Measurements from ENCODE around the gene PIGS.
"Not testable (repeated sequence)": the region's sequence is repeated elsewhere in the genome, so short reads cannot be mapped to it uniquely, and the experiment has no call there.

PIGS gene

DNA sequence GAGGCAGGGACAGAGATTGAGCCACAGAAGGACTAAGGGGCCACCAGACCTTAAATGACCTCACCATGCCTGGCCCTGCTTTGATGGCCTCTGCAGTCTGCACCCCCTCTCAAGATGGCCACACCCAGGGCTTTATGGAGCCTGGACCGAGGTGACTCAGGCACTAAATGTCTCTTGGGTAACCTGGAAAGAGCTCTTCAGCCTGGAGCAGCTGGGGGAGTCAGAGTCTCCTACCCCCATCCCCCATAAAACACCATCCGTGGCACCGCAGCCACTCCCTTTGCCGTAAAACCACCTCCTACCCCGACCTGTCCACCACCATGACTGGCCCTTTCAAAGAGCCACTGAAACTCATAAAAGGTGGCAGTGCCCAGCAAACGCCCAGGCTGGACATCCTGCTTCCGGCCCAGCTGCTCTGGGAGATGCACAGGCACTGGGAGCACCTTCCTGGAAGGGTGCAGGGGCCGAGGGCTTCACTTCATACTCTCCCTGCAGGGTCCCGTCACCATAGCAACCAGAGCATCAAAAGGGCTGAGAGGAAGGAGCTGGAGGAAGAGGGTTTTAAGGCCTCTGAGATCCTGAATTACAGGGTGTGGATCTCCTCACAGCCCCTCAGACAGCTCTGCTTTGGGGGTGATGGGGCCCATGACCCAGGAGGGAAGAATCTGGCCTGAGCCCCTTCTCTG, 42.9 kb downstream of the PIGS start:
- DNase-seq = no peak

DNA sequence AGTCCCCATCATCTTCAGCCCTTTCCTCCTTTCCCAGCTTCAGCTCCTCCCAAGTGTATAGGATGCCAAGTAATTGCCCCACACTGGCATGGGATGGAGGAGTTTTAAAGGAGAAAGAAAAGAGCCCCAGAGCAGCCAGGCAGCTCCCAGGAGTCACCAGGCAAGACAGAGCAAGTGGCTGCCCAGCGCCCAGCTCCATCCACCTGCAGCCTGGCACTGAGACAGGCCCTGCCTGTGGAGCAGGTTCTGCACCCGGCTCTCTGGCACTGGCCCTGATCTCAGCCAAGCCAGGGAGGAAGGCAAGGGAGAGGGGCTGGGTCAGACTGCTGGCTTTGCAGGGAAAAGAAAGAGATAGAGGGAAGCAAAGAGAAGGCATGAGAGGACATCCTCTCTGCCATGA, 43.5 kb downstream of the PIGS start:
- DNase-seq = no peak

DNA sequence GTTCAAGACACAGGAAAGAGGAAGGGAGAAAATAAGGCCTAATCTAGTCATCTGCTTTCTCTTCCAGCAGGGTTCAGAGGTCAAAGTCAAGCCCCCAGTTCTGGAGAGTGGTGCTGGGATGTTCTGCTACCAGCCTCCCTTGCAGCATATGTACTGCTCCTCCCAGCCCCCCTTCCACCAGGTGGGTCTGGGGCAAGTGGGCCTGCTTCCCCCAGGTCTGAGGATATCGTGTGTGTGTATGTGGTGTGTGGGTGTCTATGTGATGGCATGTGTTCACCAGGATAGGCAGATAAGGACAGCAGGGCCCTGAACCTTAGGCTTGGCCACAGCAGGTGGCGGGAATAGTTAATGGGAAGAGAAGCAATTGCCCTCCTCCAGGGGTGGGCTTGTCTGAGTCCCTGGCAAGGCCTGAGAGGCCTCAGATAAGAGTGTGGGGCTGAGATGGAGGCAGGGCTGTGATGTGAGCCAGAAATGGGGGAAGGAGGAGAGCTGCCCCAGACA, 44.1 kb downstream of the PIGS start:
- DNase-seq = no peak

DNA sequence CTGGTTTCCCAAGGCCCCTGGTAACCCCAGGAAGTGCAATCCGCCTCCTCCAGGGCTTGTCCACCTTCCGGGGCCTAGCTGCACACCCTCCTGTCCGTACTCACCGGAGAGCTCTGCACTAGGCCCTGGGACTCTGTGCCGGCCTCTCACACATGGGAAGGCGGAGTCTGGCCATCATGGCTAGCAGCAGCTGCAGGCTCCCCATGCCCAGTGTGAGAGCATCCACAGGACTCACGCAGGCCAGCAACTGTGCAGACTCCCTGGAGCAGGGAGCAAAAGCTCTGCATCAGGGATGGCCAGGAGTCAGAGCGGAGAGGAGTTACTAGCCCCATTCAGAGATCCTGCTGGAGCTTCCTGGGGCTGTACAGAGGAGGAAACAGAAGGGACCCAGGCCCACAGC, 44.9 kb downstream of the PIGS start:
- DNase-seq = no peak

DNA sequence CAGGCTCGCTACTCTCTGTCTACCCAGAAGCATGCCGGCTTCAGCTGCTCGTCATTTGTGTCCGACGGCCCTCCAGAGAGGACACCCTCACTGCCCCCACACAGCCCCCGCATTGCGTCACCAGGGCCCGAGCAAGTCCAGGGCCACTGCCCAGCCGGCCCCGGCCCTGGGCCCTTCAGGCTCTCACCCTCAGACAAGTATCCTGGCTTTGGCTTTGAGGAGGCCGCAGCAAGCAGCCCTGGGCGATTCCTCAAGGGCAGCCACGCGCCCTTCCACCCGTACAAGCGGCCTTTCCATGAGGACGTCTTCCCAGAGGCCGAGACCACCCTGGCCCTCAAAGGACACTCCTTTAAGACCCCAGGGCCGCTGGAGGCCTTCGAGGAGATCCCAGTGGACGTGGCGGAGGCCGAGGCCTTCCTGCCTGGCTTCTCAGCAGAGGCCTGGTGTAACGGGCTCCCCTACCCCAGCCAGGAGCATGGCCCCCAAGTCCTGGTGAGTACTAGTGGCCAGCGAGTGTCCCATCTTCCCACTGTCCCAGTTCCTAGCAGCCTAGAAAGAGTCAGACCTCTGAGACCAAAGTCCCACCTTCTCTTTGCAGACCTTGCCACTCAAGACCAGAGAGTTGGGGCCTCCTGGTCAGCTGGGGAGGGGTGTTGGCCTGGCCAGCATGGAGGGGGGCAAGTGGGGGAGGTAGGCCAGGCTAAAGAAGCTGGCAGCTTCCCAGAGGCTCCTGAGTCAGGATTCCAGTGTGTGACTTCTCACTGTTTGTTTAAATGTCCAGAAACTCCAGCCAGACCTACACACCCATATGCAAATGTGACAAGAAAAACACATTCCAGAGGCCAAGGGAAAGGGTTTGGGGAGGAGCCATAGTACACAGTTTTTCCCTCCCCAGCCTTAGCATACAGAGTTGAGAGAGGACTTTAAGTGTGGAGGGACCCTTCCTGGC, 46.6 kb downstream of the PIGS start:
- DNase-seq = no peak

DNA sequence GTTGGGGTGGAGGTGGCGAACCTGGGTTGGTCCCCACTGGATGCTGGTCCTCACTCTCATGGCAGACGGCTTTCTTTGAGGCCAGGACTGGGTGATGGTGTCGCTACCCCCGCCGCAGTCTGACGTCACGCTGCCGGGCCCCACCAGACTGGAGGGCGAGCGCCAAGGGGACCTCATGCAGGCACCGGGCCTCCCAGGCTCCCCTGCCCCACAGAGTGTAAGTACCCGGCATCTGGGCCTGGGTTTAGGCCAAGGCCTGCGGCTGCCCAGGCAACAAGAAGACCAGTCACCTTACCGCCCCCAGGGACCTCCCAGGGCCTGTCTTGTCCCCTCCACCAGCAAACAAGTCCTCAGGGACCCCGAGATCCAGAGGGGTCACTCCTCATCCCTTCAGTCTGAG, 47.4 kb downstream of the PIGS start:
- no peak for DNase-seq

DNA sequence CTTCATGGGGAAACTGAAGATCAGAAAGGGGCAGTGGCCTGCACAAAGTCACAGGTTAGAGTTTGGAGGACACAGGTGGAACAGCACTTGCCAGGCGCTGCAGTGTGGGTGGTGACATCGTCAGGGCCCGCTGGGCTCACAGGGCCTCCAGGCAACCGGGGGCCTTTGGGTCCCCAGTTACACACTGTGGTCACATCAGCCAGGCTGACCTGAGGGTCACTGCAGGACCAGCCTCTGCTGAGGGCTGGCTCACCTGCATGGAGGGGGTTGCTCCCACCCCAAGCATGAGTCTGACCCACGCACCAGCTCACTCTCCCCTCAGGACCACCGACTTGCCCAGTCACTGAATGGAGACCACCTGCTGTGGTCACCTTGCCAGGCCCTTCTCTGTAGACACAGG, 48.1 kb downstream of the PIGS start:
- DNase-seq = no peak

DNA sequence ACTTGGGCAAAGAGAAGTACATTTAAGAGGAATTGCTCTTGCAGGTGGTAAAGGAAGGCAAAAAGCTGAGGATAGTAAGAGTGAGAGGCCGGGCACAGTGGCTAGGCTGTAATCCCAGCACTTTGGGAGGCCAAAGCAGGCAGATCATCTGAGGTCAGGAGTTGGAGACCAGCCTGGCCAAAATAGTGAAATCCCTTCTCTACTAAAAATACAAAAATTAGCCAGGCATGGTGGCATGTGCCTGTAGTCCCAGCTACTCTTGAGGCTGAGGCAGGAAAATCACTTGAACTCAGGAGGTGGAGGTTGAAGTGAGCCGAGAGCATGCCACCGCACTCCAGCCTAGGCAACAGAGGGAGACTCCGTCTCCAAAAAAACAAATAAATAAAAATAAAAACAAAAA, 49.0 kb downstream of the PIGS start:
- DNase-seq = not testable (repeated sequence)

DNA sequence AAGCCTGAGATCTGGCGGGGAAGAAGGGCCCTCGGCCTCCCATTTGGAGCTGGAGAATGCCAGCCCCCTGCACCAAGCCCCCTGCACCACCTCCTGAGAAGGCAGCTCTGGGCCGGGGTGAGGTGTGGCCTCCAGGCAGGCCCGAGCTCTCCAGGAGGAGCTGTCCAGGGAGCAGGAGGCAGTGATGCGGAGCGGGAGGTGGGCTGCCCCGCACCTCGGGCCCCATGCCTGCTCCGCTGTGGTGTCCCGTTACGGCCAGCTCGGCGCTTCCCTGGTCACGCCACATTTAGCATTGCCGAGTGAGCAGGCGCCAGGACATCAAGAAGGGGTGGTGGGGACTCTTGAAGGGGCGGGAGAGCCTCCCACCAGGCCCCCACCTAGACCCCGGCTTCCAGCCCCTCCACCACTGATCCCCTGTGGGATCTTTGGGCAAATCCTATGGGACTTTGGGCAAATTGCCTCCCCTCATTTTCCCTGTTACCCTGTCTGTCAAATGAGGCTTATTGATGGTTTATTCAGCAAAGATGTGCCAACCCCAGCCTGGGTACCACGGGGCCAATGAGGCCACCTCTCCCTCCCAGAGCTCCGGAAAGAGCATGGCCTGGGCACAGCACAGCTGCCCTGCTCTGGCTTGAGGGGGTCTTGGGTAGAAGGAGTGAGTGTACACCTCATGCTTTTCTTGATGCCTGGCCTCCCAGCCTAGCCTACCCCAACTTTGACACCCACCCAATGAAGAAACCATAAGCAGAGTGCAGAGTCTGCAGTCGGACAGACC, 49.8 kb downstream of the PIGS start:
- no peak for DNase-seq

DNA sequence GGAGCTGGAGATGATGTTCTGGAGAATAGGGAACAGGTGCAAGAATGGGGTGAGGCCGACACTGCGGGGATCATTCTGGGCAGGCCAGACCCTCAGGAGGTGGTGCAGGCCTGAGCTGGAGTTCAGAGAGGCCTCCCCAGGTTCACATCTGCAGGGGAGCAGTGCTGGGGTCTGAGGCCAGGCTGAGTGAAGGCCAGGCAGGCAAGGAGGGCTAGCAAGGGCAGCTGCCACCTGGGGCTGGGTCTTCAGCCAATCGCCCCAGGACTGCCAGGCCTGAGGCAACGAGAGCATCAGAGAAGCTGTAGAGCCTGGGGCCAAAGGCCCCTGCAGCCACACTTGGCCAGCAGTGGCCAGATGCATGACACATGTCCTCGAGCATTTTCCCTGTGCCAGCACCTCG, 50.6 kb downstream of the PIGS start:
- no peak for DNase-seq

DNA sequence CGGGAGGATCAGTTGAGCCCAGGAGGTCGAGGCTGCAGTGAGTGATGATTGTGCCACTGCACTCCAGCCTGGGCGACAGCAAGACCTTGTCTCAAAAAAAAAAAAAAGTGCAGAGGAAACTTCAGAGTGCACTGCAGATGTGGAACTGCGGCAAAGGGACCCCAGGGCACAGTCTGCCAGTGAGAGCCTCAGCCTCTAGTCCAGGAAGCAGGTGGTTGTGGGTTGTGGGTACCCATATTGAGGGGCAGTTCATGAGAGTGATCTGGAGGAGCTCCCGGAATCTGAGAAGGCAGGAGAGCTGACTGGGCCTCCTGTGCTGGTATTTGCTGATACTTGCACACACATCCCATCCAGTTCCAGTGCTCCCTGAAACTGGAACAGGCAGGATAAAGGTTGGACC, 52.1 kb downstream of the PIGS start:
- no peak for DNase-seq

DNA sequence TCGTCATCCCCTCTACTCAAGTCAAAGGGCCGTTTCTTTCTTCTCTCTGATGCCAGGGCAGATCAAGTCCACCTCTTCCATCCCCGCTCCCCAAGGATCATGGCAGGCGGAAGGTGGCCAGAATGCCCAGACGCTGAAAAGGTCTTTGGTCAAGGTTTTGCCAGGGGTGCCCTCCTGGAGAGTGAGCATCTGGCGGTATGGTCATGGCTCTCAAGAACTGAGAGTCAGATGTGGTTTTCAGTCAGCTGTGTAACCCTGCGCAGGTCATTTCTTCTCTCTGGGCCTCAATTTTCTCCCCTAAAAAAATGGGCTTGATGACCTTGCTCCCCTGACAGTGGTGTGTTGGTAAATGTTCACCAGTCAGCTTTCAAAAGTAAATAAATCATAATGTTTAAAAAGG, 52.7 kb downstream of the PIGS start:
- DNase-seq = no peak

DNA sequence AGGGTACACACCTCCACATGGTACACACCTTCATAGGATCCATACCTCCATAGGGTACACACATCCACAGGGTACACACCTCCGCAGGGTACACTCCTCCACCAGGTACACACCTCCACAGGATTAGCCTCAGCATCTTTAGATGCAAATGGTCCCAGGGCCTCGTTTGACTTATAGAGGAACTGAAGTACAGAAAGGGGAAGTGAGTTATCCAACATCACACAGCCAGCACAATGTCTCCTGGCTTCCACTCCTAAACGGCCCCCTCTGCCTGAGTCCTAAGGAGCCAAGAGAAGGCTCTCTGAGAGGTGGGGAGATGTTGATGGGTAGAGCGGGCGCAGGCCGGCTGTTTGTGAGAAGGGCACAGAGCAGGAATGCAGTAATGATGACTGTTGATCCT, 53.2 kb downstream of the PIGS start:
- DNase-seq = no peak

DNA sequence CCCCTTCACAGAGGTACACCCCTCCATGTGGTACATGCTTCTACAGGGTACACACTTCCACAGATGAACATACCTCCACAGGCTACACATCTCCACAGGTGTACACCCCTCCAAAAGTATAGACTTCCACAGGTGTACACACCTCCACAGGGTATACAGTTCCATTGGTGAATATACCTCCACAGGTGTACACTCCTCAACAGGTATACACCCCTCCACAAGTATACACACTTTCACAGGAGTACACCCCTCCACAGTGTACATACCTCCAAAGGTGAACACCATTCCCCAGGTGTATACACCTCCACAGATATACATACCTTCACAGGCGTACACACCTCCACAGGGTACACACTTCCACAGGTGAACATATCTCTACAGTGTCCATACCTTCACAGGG, 55.8 kb downstream of the PIGS start:
- no peak for DNase-seq

DNA sequence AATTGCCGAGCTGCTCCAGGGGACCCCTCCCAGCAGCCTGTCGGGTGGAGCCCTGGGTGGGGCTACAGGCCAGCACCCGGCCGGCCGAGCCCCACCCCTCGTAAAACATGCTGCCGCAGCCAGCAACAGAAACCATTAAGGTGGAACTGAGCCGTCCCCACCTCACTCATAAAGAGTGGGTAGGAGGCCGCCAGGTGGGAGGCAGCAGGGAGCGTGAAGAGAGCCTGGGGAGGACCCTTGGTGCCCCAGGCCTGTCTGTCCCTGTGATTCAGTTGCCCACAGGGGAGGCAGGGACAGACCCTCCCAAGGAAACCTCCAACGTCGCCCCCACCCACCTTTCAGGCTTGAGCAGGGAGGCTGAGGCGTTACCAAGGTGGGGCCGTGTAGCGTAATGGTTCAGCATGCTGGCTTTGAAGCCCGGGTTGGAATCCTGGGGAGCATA, 56.7 kb downstream of the PIGS start:
- DNase-seq = no peak

DNA sequence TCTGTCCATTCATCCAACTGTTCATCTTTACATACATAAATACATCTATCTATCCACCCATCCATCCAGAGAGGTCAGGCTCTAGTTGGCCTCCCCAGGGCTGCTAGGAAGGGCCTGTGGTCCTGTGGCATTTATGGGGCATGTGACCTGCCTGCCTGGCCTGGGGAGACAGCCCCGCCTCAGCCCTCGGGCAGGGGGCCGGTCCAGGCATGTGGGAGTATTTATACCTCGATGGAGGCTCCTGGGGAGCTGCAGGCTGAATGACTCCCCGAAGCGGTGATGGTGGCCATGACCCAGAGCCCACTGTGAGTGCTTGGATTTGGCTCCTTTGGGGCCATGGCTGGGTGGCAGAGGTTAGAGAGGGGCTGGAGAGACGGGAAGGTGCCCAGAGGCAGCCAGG, 57.8 kb downstream of the PIGS start:
- DNase-seq = no peak

DNA sequence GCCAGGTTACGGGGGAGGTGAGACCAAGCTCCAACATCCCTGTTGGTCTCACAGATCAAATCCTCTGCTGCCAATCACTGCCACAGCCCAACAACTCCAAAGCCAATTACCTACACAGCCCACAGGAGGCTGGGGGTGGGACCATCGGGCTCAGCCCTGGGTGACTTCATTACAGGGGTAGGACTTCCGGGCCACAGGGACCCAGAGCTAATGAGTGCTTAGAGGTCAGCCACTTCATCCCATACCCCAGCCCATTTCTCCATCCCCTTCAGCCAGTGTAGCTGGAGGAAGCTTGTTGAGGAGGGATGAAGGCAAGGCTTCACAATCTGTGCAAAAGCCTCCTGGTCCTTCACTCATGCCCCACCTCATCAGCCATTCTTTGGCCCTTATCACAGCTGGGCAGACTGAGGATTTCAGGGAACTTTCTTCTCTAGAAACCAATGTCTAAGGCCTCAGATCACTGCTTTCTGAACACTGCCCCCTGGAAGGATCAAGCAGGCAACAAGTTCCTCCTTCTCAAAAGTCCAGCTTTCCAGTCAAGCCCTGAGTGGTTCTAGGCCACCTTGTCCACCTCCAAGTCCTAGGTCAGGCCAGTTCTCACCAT, 59.4 kb downstream of the PIGS start:
- DNase-seq = no peak

DNA sequence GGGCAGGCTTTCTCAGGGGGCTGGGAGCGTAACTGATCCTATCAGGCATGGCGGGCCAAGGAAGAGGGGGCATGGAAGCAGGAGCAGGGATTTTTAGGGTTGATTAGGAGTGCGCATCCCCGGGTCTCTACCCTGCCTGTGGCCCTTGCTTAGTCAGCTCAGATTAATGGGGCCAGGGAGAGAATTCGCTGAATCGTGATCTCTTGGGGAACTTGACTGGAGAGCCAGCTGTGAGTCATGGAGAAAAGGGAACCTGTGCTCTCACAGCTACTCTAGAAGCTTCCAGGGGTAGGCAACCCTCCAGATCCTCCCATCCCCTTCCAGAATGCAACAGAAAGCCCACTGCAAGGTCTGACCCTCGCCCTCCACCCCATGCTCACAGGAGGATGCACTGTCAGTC, 61.5 kb downstream of the PIGS start:
- DNase-seq = no peak

DNA sequence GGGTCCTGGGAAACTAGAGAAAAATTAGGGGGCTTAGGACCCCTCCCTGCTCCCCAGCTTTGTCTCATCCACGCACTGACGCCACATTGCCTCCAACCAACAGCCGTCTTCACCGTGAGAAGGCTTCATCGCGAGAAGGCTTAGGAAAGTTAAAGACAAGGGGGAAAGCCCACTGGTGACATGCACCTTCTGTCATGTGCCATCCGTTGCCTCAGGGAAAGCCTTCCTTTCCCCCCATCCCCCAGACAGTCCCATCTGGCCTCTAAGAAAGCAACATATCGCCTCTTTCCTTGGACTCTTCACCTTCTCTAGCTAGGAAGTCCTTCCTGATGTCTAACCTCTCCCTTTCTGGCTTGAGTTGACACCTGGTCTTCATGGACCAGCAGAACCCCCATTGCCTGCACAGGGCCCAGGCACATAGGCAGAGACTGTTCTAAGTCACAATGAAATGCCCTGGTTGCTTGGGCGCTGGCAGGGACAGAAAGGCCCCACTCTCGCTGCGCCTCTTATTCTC, 63.1 kb downstream of the PIGS start:
- DNase-seq = no peak

DNA sequence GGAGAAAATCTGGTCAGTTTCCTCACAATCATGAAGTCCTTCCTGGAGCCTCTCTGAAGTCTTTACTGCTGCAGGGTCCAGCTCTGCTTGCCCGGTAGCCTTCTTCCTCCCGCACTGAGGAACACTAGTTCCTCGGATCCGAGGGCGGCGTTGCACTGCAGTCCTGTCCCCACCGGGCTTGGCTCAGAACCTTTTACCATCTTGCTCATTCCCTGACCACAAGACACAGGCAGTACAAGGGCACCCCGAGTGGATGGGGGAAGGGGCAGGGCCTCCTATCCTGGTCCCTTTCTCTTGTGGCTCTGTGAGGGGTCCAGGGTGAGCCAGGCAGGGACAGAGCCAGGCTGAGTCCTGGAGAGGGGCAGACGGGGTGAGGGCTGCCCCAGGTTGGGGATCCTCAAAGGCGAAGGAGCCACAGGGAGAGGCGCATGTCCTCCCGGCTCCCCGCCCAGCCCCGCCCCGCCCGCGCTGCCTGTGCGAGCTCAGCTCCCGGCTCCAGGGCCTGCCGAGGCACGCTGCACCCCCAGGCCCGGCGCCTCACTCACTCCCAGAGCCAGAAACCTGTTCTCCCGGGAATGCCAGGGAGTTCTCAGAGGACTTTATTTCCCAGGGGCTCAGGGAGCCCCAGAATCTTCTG, 63.6 kb downstream of the PIGS start:
- no peak for DNase-seq

DNA sequence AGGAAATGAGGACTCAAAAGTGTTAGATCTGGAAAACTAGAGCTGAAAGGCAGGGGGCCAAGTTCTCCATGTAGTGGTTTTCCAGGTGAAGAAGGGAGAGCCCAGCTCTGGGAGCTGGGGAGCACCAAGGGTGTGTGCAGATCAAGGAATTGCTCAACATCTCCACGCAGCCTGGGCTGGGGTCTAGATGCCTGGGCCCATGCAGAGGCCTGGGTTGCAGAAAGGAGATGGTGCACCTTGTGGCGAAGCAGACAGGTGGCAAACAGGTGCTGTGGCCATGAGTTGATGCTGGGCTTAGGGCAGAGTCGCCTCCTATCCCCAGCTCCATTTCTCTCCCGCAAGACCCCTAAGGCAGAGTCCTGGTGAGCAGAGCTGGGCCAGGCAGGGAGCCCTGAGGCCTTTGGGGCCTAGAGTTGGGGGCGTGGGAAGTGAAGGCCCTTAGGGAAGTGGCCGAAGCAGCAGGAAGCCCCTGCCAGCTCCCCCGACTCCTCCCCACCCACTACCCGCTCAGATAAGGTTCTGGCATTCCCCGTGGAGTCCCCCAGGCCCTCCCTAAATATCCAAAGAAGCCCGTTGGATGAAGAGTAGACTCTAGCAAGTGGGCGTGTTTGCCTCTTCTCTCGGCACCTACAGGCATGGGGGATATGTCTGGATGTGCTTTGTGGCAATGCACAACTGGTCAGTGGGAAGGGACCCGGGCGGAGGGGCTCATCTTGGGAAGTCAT, 64.4 kb downstream of the PIGS start:
- DNase-seq = no peak
